ENCODE results near the gene VPS29.
A peak's percentile ranks its signal among the peaks of the same experiment; 100 is the strongest.
"Not testable (repeated sequence)": the region's sequence is repeated elsewhere in the genome, so short reads cannot be mapped to it uniquely, and the experiment has no call there.

Gene VPS29

DNA sequence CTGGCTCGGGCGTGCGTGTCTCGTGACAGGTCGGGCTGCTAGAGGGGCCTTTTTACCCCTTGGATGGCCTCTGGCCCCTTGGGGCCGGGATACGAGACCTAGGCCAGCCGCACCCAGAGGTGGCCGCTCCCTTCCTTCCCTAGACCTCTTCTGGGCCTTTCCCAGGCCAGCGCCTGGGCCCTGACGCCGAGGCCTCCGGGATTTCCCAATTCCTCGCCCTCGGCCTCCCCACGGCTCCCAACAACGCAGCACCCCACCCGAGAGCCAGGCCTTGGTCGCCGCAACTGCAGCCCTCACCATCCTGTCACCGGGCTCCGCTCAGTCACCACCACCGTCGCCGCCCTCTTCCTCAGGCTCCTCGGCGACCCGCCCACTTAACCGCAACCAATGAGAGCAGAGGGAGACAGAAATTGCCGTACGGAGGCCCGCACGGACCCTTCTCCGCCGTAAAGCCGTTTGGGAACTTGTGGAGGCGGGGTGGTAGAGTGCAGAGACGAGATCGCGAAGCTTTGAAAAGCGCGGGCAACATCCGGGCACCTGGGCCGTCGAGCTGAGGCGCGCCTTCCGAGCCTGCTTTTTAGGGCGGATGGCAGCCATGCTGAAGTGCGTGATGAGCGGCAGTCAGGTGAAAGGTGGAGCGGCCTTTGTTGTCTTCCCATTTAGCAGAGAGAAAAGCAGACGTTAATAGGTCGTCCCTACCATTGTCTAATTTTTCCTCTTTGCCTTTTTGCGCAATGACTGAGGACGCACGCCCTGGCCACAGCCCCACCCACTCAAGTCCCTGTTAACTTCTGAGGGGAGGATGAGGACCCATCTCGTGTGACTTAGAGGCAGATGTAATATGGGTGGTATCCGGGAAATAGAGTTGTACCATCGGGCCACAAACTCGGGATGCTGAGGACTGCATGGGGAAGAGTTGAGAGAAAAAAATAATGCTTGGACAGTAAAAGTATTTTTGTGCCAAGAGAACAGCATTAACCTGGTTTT, at the start of gene VPS29, which contains the start of gene RAD9B:
VPS29 (minus strand) TSS at position 360 of the 987 bp plus-strand sequence; CDS start at position 300, 60 bp downstream.
RAD9B (plus strand) TSS at position 580 of the 987 bp plus-strand sequence; CDS start at position 587, 7 bp downstream.
- peak; percentile 92 for DNase-seq (ENCODE audit: low read depth)

DNA sequence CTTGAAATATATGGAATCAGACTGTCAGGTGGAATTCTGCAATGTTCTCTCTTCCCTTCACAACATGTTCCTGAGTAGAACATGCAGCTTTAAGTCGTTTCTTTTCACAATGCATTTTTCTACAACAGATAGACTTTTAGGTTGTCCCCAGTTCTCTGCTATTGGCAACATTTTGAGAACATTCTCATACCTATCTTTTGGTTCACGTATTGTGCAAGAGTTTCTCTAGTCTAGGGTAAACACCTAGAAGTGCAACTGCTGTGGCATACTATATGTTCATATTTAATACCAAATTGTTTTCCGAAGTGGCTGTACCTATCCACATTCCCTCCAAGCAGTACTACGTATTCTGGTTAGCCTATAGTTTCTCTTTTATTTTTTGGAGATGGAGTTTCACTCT, 49.1 kb upstream of the VPS29 start:
- no peak for DNase-seq (ENCODE audit: low read depth)

DNA sequence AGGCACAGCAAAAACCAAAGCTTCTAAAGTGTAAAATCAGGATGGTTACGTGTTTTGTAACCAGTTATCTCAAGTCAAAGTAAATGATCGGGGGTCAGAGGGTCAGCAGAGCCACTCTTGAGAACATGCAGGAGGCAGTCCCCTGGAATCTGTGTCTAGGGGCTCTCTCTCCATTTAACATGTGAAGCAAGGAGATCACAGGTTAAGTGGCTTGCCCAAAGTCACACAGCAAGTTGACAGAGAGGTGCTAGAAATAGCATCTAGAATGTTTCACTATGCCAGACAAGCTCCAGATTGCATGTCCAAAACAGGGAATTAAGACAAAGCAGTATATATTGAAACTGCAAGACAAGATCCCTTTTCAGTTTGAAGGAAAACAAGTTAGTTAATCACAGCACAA, 47.8 kb upstream of the VPS29 start:
- no peak for DNase-seq (ENCODE audit: low read depth)

DNA sequence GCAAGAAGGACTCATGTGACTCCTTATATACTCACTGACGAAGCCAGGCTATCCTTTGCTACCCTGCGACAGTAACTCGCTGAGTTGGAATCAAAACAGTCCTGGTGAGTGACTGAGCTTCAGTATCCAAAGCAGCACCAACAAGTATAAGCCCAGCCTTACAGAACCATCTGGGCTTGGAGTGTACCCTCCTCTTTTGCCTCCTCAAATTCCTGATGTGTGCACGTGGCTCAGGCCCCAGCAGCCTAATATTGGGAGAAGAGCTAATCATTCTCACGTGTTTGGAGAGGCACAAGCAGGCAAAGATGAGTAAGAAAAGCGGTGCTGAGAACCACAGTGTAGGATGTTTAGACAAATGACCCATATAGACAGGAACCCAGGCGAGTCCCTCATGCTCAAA, 46.8 kb upstream of the VPS29 start:
- no peak for DNase-seq (ENCODE audit: low read depth)

- no peak for DNase-seq (ENCODE audit: low read depth)
Observed at GRCh38 chr12:110547090-110547489, 45.2 kb upstream of the VPS29 start.

DNA sequence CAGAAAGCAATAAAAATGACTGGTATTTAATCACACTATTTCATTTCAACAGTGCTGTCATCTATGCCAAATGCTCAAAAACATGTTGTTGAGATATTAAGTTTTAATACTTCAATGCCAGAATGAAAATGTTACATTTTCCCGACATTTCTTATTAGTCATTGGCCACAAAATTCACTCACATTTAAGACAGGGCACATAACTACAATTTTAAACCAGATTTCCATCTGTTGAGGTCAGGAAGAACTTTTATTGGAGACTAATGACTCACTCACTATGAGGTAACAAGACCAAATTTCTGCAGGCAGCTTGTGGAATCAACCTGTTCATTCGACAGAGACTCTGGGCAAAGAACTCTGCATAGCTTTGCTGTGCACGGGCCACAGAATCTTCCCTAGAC, 44.4 kb upstream of the VPS29 start:
- DNase-seq (ENCODE audit: low read depth): peak; percentile 74

GRCh38 chr12:110545812-110546211, 43.9 kb upstream of the VPS29 start:
- DNase-seq (ENCODE audit: low read depth): no peak

- not testable (repeated sequence) for DNase-seq (ENCODE audit: low read depth)
Observed at GRCh38 chr12:110545259-110545658, 43.3 kb upstream of the VPS29 start.

GRCh38 chr12:110543965-110544364, 42.1 kb upstream of the VPS29 start:
- no peak for DNase-seq (ENCODE audit: low read depth)

DNA sequence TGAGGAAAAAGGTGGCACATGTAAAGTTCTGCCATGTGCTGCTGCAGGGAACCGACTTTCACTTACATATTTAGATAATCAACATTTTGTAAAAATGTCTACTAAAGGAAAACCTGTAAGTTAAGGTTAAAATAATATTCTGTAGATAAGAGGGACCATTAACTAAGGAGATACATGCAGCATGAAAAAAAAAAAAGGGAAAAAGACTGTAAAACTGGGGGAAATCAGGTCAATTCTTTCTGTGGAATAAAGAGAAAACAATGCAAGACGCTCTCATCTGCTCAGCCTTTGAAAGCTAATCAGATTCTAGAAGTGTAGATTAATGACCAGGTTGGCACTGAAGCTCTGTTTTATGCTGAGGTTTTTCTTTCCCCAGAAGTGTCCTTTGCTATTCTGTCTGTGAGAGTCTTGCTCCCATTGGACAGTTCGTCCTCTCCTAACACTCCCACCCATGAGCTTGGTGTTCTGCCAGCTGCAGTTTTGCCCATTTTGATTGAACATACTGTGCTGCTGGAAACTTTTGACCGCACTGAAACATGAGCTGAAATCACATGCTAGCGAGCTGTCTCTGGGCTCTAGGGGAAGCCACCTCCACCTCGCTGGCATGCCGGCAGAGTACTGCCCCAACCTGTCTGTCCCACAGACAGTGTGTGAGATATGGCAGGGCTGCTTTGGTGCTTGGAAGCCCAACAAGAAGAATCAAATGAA, 41.5 kb upstream of the VPS29 start:
- DNase-seq (ENCODE audit: low read depth): no peak

- no peak for DNase-seq (ENCODE audit: low read depth)
Observed at GRCh38 chr12:110540048-110540447, 38.1 kb upstream of the VPS29 start.

DNA sequence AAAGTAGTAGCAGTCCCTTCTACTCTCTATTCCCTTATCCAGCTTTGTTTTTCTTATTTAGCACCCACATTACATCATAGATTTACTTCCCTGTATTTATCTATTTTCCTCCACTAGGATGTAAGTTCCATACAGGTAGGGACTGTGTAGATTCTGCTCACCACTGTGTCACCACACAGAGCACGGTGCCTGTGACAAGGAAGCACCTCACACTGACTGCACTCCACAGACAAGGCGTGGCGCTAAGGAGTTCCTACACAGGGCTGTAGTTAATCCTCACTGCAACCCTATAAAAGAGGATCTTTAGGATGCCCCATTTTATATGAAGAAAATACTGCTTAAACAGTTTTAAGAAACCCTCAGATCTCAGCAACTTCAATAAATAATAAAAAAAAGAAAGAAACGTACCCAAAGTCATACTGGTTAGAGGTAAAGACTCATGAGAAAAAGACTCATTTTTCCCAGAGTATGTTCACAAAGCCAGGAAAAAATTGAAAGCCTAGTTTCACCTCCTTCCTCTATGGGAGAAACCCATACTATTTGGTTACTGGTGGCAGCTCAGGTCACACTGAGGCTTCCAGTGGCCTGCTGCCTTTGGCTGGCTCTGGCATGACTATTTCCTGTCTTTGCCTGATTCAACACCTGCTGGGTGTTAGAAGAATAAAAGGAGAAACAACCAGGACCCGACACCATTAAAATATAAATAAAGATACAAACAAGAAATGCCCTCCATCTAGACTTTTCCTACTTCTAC, 37.1 kb upstream of the VPS29 start:
- no peak for DNase-seq (ENCODE audit: low read depth)

- no peak for DNase-seq (ENCODE audit: low read depth)
Observed at GRCh38 chr12:110537605-110538409, 35.9 kb upstream of the VPS29 start.

DNA sequence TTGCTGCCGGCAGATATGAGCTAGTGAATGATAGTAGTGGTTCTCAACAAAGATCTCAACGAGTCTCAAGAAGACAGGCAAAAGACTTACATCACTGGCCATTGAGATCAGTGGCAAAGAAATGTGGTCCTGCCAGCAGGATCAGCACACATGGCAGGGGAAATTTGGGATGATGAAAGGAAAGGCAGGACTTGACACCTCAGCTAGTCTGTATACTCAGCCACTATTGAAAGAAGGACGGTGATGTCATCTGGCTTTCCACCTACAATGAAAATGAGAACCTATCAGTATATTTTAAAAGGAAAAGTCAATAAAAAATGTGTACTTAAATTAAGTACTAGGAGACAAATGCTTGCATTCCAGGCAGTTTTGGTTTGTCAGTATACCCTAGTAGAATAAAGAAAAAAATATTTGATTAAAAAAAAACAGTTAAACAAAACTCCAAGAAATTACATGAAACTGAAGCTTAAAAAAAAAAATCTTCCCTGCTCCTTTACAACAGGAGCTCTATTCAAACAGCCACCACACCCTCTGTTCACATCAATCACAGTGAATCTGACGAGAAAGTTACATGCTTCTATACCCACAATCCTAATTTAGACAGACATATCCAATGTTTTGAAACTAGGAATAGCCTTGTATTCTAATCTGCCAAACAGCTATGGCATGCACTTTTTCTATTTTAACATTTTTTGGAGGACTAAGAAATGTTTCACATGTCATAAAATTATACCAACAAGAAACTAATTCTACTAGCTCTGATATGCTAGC, 35.1 kb upstream of the VPS29 start:
- no peak for DNase-seq (ENCODE audit: low read depth)

- DNase-seq (ENCODE audit: low read depth): no peak
Observed at GRCh38 chr12:110534811-110535210, 32.9 kb upstream of the VPS29 start.

DNA sequence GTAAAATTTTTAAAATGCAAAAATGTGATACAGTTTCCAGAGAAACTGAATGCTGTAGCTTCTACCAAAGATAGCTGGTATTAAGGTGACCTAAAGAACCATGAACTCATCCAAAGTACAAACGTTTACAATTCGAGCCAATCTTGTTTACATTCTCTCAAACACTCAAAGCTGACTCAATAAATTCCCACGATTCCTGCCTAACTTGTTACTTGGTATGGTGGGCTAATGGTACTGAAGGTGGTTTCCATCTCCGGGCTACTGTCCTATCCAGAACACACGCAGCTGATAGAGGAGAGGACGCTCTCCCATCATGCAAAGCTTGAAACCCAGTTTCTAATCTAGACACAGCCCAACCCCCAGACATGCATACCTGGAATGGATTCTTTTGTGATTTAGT, 31.7 kb upstream of the VPS29 start:
- no peak for DNase-seq (ENCODE audit: low read depth)

- no peak for DNase-seq (ENCODE audit: low read depth)
Observed at GRCh38 chr12:110532644-110533043, 30.7 kb upstream of the VPS29 start.

DNA sequence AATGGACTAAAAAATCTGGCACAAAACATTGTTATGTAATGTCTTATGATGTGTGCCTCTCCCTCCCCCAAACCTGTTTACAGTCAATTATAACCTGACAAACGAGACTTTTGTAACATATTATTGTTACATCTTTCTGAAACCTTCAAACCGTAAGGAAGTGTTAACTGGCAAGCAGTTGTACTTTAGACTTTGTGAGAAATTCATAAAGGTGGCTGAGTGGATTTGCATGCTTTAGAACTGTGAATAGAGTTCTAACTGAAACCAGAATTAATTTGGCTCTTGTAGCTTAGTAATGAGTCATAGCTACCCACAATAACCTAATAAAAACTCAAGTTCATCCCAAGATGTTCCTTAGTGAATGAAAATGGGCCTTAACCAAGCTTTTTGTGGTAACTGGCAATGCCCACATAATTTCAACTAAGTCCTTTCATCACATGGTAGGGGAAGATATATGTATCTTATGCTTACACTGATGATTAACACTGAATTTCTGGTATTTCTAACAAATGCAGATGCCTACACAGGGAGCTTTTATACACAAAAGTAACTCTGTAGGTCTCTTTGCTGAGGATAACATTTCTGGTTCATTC, 29.9 kb upstream of the VPS29 start:
- no peak for DNase-seq (ENCODE audit: low read depth)

- no peak for DNase-seq (ENCODE audit: low read depth)
Observed at GRCh38 chr12:110530511-110530910, 28.6 kb upstream of the VPS29 start.

GRCh38 chr12:110528277-110528839, 26.4 kb upstream of the VPS29 start:
- no peak for DNase-seq (ENCODE audit: low read depth)

Measured in HS-27A (cell line).